Karpas-422 (cell line): ENCODE results near the gene TAS1R1. TPM values are rescaled to one million over a fixed set of nuclear protein-coding genes. Genes with fewer than 3 reads are reported as not detected.

ENCODE experiments used
- DNase-seq: peaks from one replicate; pipeline ENCODE4 v3.0.0-alpha.2; 2015
- H2AFZ ChIP-seq: fragments of 200-600 bp; sonication (generic); 2 replicates; pipeline ENCODE4 v1.6.1; 2014; ENCODE audit warnings: antibody characterized with exemption, low read length, mixed read lengths
- H3K27ac ChIP-seq: fragments of 200-600 bp; sonication (generic); 2 replicates; pipeline ENCODE4 v1.5.1; 2014; ENCODE audit warnings: mild to moderate bottlenecking, low read length, moderate library complexity
- H3K27me3 ChIP-seq: fragments of 200-600 bp; sonication (generic); 2 replicates; pipeline ENCODE4 v1.6.1; 2014; ENCODE audit warnings: low read length, mixed read lengths
- H3K36me3 ChIP-seq: fragments of 200-600 bp; sonication (generic); 2 replicates; pipeline ENCODE4 v1.6.1; 2014; ENCODE audit warnings: low read length, mixed read lengths; ENCODE audit not compliant: insufficient read depth
- H3K4me1 ChIP-seq: fragments of 200-600 bp; sonication (generic); 2 replicates; pipeline ENCODE4 v1.6.1; 2014; ENCODE audit warnings: mild to moderate bottlenecking, low read length, mixed read lengths
- H3K4me2 ChIP-seq: fragments of 200-600 bp; sonication (generic); 2 replicates; pipeline ENCODE4 v1.6.1; 2014; ENCODE audit warnings: low read length, low read depth, mild to moderate bottlenecking; ENCODE audit not compliant: poor library complexity, severe bottlenecking
- H3K4me3 ChIP-seq: fragments of 200-600 bp; sonication (generic); 2 replicates; pipeline ENCODE4 v1.5.1; 2014; ENCODE audit warnings: mild to moderate bottlenecking, antibody characterized with exemption, low read length, mixed read lengths
- H3K79me2 ChIP-seq: fragments of 200-600 bp; sonication (generic); 2 replicates; pipeline ENCODE4 v1.6.1; 2014; ENCODE audit warnings: mild to moderate bottlenecking, low read length, mixed read lengths
- H3K9ac ChIP-seq: fragments of 200-600 bp; sonication (generic); 2 replicates; pipeline ENCODE4 v1.6.0; 2014; ENCODE audit warnings: low read length
- H3K9me2 ChIP-seq: fragments of 200-600 bp; sonication (generic), shearing (Covaris generic); replicated peaks from 2 replicates; pipeline ENCODE4 v1.6.0; 2014; ENCODE audit warnings: mild to moderate bottlenecking, low read length, moderate library complexity; ENCODE audit not compliant: insufficient read depth
- H3K9me3 ChIP-seq: fragments of 300-700, 200-600 bp; sonication (generic); 2 replicates; pipeline ENCODE4 v1.6.1; 2014; ENCODE audit warnings: low read length, mixed read lengths
- H4K20me1 ChIP-seq: fragments of 200-600 bp; sonication (generic); 2 replicates; pipeline ENCODE4 v1.6.1; 2014; ENCODE audit warnings: mild to moderate bottlenecking, antibody characterized with exemption, low read length, low read depth; ENCODE audit not compliant: insufficient read depth
- total RNA-seq: library from RNA; depleted of rRNA; stranded (reverse); fragments of >200 nt; shearing (Covaris generic); gene quantifications from 2 replicates; pipeline ENCODE4 v1.2.3, GENCODE V29; 2014; ENCODE audit warnings: low replicate concordance

The TAS1R1 gene
- total RNA-seq, 1 experiment from 2014 or later = not detected

DNA sequence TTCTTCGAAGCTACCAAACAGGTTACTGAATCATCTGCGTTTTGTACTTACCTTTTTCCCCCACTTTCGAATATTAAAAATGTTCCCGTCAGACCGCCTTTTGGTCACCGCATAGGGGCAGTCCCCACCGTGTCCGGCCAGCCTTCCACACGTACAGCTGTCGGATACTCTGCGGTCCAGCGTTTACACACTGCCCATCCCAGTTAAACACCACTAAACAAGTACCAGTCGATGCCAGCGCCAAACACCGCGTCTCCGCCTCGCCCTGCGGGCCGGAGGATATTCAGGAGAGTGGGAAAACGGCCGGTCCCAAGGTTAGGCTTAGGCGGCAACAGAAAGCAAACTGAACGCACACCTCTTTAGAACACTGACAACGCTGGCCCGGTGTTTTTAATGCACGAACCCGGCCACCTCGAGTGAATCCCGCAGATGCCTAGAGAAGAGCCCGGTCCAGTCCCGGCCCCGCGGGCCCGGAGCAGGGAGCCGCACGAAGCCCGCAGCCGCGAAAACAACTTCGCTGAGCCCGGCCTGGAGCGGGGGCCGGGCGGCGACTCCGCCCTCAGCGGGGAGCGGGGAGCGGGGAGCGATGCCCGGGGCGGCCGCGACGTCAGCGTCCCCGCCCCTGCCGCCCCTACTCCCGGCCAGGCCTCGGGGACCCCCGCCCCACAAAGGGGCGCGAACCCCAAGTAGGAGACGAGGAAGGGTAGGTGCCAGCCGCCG, 57.7 kb downstream of the TAS1R1 start:
- Histone ChIP-seq H3K4me1 (peaks cover 18% of the 10 kb centered on the region), H3K27me3 (no peaks in the 10 kb centered on the region), H3K4me3 (peak overlapping the region; percentile 67), H2AFZ (peak overlapping the region; percentile 32; the same call in 1 of the 2 replicates), H3K36me3 (no peaks in the 10 kb centered on the region), H3K79me2 (peaks cover 32% of the 10 kb centered on the region), H3K9me3 (no peaks in the 10 kb centered on the region), H4K20me1 (no peaks in the 10 kb centered on the region), H3K4me2 (peak overlapping the region; percentile 70), H3K9me2 (no peaks in the 10 kb centered on the region), H3K27ac (no peak overlapping the region), H3K9ac (peak overlapping the region; percentile 70)
- no peak for DNase-seq

GRCh38 chr1:6613361-6614018, 58.4 kb downstream of the TAS1R1 start, which contains the start of gene PHF13:
TSS of gene PHF13 (plus strand) at chr1:6613731. CDS start at chr1:6614067, 336 bp downstream.
- no peaks in the 10 kb centered on the region for H3K36me3 ChIP-seq
- DNase-seq = peak; percentile 99
- peak within 1 kb of the TSS; percentile 78 for H3K27ac ChIP-seq
- H3K79me2 ChIP-seq = peaks cover 38% of the 10 kb centered on the region
- H3K9ac ChIP-seq = peak within 1 kb of the TSS; percentile 99
- no peaks in the 10 kb centered on the region for H3K9me3 ChIP-seq
- H2AFZ ChIP-seq = peak within 1 kb of the TSS; percentile 32; the same call in 1 of the 2 replicates
- no peaks in the 10 kb centered on the region for H4K20me1 ChIP-seq
- H3K27me3 ChIP-seq = no peaks in the 10 kb centered on the region
- no peaks in the 10 kb centered on the region for H3K9me2 ChIP-seq
- H3K4me3 ChIP-seq = peak within 1 kb of the TSS; percentile 96
- peak within 1 kb of the TSS; percentile 90 for H3K4me2 ChIP-seq
- H3K4me1 ChIP-seq = peaks cover 18% of the 10 kb centered on the region

DNA sequence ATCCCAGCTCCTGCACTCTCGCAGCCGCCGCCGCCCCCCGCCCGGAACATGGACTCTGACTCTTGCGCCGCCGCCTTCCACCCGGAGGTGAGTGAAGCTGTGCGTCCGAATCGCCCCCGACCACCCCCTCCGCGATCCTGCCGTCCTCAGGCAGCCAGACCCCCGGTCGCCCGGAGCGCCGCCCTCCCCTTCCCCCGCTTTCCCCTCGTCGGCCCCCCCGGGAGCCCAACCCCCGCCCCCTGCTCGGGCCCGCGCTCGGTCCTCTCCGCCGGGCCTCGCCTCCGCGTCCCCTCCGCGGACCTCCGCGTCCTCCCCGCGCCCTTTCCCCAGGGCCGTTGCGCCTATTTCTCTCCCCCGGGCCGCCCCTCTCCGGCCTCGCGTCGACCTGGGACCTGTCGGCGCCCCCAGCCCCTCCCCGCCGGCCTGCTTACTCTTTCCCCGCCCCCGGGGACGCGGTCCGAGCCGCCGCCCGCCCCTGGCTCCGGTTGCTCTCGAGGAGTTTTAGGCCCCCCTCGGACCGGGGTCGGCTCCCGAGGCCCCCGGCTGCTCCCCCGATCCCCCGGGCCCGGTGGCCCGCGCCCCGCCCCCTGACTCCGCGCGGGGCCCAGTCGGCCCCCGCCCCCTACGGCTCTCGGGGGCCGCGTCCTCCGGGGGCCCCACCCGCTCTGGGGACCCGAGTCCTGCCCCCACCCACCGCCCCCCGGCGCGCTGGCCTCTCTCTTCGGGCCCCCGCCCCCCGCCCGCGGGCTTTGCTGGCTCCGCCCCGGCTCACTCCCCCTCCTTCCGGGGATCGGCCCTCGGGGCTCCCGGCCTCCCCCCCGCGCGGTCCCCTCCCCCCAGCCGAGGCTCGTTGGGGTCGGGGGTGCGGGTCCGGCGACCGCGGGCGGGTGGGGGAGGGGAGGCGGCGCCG, 59.2 kb downstream of the TAS1R1 start:
- Histone ChIP-seq H3K79me2 (peaks cover 38% of the 10 kb centered on the region), H2AFZ (no peak overlapping the region), H4K20me1 (no peaks in the 10 kb centered on the region), H3K9me2 (no peaks in the 10 kb centered on the region), H3K4me3 (peak overlapping the region; percentile 96), H3K4me2 (peak overlapping the region; percentile 90), H3K9ac (peak overlapping the region; percentile 99), H3K4me1 (peaks cover 17% of the 10 kb centered on the region), H3K9me3 (no peaks in the 10 kb centered on the region), H3K36me3 (no peaks in the 10 kb centered on the region), H3K27me3 (no peaks in the 10 kb centered on the region), H3K27ac (peak overlapping the region; percentile 78)
- peak; percentile 80 for DNase-seq

GRCh38 chr1:6614929-6615785, 60.0 kb downstream of the TAS1R1 start:
- H3K4me3 ChIP-seq = peak overlapping the region; percentile 96
- H3K9me2 ChIP-seq = no peaks in the 10 kb centered on the region
- H3K27me3 ChIP-seq = no peaks in the 10 kb centered on the region
- H3K27ac ChIP-seq = no peak overlapping the region
- no peak for DNase-seq
- H3K9me3 ChIP-seq = no peaks in the 10 kb centered on the region
- H3K9ac ChIP-seq = peak overlapping the region; percentile 99
- no peak overlapping the region for H2AFZ ChIP-seq
- 0 out of 2 replicates have a peak, but pooled peaks cover 4% of the 10 kb centered on the region for H3K36me3 ChIP-seq
- peaks cover 15% of the 10 kb centered on the region for H3K4me1 ChIP-seq
- peak overlapping the region; percentile 76 for H3K4me2 ChIP-seq
- peaks cover 38% of the 10 kb centered on the region for H3K79me2 ChIP-seq
- no peaks in the 10 kb centered on the region for H4K20me1 ChIP-seq

GRCh38 chr1:6619045-6619444, 63.9 kb downstream of the TAS1R1 start:
- Histone ChIP-seq H3K9me3 (no peaks in the 10 kb centered on the region), H3K27me3 (no peaks in the 10 kb centered on the region), H3K4me3 (no peak overlapping the region), H4K20me1 (no peaks in the 10 kb centered on the region), H3K79me2 (peaks cover 34% of the 10 kb centered on the region), H3K9ac (no peak overlapping the region), H3K27ac (no peak overlapping the region), H3K4me2 (no peak overlapping the region), H3K4me1 (peaks cover 23% of the 10 kb centered on the region), H3K36me3 (0 out of 2 replicates have a peak, but pooled peaks cover 6% of the 10 kb centered on the region), H3K9me2 (no peaks in the 10 kb centered on the region), H2AFZ (no peak overlapping the region)
- DNase-seq = no peak

DNA sequence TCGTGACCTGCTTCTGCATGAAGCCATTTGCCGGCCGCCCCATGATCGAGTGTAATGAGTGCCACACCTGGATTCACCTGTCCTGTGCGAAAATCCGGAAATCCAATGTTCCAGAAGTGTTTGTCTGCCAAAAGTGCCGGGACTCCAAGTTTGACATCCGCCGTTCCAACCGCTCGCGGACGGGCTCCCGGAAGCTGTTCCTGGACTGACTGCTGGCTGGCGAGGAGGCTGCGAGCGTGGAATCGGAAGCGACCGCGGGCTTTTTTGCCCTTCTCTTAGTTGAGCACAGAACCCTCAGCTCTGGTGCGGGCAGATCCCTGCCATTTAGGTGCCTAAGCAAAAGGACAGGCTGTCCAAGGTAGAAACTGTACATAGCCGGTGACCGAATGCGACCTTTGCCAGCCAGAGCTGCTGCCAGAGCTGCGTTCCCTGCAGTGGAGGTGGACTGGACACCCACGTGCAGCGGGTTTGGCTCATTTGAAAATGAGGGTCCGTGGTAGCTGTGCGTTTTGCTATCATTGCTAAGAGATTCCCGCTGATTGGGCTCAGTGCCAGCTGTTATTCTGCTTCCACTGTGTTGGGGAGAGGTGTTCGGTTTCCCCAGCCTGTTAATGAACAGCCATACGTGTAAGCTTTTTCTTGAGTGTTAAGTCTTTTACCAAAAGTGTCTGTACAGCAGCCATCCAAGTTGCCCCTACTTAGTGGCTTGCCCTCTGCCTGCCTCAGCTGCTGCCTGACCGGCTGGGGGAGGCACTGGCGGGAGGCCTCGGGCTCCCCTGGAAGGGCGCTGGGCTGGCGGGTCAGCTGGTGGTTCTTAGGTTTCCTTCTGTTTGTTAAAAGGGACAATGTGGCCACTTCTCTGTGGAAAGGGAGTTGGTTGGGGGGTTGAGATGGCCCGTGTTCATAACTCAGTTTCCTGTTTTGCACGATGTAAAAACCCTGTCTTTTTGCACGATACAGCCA, 66.6 kb downstream of the TAS1R1 start:
- H3K4me1 ChIP-seq = peaks cover 28% of the 10 kb centered on the region
- no peak for DNase-seq
- no peaks in the 10 kb centered on the region for H4K20me1 ChIP-seq
- 0 out of 2 replicates have a peak, but pooled peaks cover 6% of the 10 kb centered on the region for H3K36me3 ChIP-seq
- no peaks in the 10 kb centered on the region for H3K9me2 ChIP-seq
- H3K79me2 ChIP-seq = peaks cover 31% of the 10 kb centered on the region
- no peaks in the 10 kb centered on the region for H3K27me3 ChIP-seq
- H3K4me2 ChIP-seq = no peak overlapping the region
- H3K27ac ChIP-seq = no peak overlapping the region
- H3K9me3 ChIP-seq = no peaks in the 10 kb centered on the region
- H3K4me3 ChIP-seq = no peak overlapping the region
- no peak overlapping the region for H2AFZ ChIP-seq
- no peak overlapping the region for H3K9ac ChIP-seq
